CD4-positive, alpha-beta T cell treated with Interleukin-4 for 1 hour (primary cell): ENCODE results near the gene ACTL8.

Source experiments
- DNase-seq, 2 donors: peaks; one replicate each; pipeline ENCODE4 v3.0.0-alpha.2; 2020 to 2022

Gene ACTL8, protein sequence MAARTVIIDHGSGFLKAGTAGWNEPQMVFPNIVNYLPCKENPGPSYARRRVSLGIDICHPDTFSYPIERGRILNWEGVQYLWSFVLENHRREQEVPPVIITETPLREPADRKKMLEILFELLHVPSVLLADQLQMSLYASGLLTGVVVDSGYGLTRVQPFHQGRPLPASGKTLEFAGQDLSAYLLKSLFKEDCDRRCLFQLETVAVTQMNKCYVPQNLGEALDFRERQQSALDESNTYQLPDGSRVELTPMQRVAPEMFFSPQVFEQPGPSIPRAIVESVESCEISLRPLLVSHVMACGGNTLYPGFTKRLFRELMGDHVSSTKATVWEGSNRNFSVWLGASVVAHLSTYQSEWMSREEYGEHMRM

DNA sequence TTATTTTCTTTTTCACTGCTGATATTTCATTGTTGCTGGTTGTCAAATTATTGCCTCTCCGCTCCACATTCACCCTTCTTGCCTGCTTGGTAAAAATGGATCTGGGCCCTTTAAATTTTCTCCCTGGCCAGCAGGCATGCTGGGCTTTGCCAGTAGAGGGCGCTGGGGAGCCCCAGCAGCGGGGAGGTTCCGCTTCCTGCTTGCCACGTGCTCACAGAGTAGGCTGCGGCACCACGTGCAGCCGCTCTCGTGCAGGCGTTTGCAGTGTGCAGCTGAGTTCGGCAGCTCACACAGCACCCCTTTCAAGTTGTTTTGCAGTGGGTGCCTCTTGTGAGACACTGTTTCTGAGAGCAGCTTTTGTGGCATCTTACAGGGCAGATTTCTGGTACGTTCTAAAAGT, at the start of gene ACTL8:
Gene ACTL8, plus strand, starts transcription at position 214 of the 400 bp plus-strand sequence. CDS start 67,676 bp downstream, outside the sequence.
- no peak for DNase-seq

DNA sequence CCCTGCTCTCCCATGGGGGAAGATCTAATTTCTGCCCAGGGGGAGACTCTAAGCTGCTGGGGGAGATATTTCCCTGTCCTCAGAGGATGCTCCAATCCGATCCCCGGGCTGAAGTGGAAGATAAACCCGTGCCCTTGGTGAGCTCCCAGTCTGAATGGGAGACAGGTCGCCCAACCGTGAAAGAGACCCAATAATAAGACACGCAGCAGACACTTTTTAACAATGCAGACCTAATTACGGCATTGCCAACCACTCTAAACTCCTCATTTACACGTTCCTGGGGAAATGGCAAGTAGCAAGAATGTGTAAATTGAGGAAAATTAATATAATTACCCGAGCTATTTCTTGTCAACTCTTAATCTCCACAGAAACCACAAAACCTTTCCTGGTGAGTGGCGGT, 48.7 kb upstream of the ACTL8 start:
- DNase-seq, result no peak

DNA sequence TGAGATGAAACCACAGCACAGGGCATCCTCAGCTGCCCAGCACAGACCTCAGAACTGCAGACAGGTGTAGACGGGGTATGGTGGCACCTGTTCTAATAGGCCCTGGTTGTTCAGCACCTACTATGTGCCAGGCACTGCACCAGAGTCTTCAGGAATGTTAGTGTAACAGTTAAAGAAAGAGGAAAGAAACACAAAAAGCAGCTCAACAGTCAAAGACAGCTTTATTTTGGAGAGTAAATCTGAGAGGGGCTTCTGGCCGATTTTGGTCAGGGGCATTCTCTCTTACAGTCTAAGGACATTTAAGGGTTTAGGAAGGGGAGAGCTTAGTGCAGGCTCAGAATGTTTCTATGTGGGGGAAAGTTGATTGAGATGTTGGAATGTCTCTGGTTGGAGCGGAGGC, 45.2 kb upstream of the ACTL8 start:
- DNase-seq, result no peak

DNA sequence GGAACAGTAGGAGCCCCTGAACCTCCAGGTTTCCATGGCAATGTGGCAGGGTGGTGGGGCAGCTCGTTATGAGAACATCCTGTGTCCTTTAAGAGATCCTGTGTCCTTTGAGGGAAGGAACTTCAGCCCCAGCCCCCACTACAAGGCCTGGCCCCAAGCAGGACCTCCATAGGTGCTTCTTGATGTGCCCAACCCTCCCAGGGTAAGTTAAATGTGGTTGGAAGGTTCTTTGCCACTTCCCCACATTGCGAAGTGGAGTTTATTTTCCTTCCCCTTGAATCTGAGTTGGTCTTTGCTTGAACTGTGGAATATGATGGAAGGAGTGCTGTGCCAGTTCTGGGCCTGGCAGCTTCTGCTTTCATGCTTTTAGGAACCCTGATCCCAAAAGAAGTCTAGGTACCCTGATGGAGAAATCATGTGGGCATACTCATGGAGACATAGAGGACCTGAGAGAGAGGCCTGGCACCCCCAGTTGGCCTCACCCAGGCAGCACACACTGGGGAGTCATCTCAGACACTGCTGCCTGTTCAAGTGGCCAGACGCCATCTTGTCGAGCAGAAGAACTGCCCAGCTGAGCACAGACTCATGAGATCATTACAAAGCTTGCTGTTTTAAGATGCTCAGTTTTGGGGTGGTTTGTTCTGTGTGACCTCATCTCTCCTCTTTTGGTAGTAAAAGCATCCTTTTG, 44.1 kb upstream of the ACTL8 start:
- DNase-seq, result no peak

DNA sequence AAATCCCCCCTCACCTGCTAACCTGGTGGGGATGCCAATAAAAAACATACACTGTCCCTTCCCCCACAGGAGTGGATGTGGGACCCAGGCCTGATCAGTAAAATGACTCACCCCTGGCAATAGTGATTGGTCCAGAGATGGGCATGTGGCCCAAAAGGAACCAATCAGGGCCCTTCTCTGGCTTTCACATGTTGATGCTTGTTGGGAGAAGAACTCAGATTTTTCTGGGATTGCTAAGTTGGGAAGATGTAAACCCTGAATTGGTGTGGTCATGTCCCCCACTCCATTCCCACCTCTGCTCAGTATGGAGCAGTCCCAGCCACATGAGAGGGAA, 43.6 kb upstream of the ACTL8 start:
- no peak for DNase-seq

DNA sequence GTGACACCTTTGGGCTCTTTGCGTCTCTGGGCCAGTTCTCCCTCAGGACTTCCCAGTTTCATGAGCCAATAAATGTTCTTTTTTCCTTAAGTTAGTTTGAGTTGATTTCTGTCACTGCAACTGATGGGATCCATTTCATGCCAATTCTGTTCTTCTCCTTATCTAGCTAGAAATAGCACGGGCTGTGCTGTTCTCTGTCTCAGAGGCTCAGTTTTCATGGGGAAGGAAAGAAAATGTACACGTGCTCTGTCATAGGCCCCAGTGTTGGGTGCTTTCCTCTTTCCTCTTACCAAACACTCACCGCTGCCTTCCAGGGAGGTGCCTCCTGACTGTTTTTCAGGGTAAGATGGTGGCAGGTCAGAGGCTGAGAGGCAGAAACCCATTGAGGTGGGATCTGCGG, 43.2 kb upstream of the ACTL8 start:
- no peak for DNase-seq

DNA sequence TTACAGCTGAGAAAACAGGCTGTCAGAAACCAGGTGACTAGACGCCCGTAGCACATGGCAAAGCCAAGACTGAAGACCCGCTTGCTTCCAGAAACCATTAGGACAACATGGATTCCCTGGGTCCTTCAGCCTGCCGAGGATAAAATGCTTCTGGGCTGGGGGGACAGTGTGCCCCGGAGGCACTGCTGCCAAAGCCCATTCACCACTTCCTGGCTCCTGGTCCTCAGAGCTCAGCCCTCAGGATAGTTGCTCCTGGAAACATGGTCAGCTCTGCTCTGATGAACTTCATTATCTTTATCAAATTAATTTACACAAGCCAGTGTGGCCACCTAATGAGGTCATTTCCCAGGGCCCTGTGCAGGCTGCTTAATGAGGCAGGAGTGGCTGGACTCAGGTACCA, 41.1 kb upstream of the ACTL8 start:
- DNase-seq, result no peak

DNA sequence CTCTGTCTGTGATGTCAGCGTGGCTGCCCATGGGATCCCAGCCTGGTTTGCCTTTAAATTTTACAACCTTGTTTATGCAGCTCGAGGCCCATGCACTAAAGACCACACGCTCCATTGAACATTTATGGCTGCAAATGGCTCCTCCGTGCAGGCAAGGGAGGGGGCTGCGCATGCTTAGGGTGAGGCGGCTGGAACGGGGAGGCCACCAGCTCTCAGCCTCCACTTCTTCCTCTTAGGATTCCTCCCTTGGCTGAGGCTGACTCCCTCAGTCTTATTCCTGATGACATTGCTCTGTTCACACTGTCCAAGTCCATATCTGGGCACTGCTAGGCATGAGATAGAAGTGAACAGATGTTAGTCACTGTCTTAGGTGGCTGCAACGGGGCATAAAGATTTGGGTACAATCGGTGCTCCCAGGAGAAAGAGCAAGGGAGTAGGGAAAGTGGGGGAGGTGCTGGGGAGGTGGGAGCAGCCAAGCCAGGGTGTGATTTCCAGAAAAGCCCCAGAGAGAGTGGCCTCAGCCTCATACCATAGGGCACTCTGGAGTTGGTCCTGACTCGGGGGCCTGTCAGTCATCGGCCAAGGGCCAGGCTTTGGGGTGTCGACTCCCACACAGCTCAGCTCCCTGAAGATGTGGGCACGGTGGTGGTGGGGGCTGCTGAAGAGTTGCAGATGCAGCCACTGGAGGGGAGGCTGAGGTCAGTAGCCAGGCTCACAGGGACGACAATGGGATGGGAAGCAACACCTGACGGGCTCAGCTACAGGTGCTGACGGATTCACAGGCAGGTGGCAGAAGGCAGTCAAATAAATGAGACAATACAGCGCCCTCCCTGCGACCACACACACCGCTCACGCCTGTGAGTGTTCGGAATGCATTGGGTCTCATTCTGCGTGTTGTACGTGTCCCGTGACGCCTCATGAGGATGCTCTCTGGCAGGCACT, 37.3 kb upstream of the ACTL8 start:
- no peak for DNase-seq

DNA sequence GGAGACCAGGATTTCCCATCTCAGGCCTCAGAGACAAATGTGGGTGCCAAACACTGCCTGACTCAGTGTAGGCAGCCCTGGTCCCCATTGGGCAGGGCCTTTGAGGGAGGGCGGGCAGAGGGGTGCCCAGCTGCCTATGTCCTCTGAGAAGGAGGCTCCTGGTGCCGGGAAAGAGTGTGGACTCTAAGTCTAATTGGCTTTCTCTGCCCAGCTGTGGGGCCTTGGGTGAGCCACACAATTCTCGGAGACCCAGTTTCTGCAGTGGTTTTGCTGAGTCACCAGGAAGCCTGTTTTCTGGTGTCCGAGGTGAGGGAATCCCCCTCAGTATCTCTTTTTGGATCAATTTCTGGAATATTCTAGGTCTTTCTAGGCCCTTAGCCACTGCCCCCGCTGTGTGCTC, 35.3 kb upstream of the ACTL8 start:
- no peak for DNase-seq

DNA sequence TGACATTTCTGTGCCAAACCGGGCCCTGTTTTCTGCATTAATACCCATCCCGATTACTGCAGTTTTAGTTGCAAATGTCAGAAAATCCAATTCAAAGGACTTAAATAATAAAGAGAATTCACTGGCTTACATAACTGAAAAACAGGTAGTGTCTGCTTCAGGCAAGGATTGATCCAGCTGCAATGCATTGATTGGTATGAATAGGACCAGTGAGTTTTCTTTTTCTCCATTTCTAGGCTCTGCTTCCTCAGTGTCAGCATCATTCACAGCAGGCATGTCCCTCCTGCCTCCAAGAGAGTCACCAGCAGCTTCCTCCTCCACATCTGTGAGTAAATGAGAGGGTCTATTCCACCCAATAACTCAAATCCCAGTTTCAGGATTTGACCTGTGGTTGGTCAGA, 33.7 kb upstream of the ACTL8 start:
- no peak for DNase-seq

DNA sequence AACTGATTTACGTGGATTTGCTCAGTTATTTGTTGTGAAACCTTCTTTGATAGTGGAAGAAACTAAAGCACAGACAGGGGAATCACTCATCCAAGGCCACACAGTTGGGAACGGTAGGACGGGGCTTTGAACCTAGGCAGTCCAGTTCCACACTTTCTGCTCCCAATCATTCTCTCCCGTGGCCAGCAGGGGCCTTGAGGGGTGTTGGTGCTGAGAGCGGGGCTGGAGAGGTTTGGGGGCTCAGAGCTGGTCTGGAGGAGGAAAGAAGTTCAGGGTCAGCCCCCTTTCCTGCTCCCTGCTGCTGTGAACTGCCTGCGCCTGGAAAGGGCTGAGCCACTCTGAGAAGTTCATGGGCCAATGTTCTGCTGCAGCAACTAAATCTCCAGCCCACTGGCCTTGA, 31.4 kb upstream of the ACTL8 start:
- no peak for DNase-seq

DNA sequence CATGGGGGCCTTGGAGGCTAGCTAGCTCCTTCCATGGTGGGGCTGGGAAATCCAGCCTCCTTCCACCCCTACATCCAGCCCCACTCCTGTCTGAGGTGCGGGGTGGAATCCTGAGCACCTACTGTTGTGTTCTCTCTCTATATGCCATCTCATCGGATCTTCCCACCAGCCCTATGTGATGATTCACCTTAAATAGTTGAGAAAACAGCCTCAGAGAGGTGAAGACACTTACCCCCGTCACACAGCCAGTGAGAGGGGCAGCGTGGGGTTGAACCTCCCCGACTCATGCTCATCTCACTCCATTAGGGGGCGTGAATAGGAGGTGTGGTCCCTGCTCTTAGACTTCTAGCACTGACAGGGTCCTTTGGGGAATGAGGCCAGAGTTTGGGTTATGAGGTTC, 31.0 kb upstream of the ACTL8 start:
- DNase-seq, result no peak

DNA sequence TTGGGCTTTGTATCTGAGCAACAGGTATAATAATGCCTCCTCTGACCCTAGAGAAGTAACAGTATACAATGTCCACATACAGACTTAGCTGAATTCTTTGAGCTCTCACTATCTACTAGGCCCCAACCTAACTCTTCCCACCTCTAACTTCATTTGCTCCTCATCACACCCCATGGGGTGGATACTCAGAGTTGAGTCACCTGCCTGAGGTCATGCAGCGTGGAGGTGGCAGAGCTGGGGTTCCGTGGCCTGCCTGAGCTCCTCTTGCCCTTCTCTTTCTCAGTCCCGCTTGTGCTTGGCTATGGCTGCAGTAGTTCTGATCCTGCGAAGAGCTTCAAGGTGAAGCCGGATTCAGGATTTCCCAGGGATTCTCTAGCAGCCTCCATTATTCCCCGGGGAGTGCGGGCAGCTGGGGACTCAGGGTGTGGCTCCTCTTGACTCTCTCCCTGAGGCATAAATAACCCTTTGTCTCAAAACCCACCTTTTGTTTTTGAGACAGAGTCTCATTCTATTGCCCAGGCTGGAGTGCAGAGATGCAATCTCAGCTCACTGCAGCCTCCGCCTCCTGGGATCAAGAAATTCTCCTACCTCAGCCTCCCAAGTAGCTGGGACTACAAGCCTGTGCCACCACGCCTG, 29.9 kb upstream of the ACTL8 start:
- DNase-seq, result no peak

DNA sequence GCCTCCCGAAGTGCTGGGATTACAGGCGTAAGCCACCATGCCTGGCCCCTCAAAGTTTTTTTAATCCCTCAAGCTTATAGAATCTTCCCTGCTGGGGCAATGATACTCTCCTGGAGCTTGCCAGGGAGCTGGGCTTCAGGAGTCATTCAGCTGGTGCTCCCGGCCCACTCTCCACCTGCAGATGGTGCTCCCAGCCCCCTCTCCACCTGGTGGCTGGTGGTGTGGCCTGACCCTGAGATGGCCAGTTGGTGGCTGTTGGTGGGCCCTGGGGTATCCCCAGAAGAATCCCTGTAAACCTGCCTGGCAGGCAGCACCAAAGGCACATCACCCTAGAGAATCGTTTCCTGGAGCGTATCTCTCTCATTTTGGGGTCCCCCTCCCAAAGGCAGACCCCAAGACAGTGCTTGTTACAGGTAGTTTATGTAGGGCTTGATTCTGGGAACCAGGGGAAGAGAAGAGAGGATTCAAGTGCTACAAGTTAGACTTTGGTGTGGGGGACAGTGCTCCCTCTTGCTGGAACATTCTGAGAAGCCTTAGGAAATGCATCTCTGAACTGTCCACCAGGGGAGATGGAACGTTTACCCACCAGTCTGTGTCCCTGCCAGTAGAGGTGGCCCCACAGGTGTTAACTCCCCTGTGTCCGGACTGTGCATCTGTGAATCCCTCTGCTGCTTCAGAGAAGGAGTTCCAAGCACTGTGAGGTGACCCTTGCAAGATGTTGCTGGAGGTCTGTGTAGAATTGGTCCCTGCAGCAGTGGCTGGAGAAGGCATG, 29.1 kb upstream of the ACTL8 start:
- no peak for DNase-seq

DNA sequence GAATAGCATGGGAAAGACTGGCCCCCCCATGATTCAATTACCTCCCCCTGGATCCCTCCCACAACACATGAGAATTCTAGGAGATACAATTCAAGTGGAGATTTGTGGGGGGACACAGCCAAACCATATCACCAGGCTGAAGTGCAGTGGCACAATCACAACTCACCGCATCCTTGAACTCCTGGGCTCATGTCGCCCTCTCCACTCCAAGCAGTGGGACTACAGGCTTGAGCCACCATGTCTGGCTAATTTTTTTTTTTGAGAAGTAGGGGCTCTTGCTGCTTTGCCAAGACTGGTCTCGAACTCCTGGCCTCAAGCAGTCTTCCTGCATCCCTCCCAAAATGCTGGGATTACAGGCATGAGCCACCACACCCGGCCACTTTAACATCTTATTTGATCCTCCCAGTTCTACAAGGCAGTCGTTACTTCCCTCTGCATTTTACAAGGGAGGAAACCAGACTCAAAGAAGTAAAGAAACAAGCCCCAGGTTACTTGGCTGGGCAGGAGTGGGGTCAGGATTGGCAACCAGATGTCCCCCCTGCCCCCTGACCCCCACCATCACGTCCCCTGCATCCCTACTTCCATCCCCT, 26.9 kb upstream of the ACTL8 start:
- no peak for DNase-seq

DNA sequence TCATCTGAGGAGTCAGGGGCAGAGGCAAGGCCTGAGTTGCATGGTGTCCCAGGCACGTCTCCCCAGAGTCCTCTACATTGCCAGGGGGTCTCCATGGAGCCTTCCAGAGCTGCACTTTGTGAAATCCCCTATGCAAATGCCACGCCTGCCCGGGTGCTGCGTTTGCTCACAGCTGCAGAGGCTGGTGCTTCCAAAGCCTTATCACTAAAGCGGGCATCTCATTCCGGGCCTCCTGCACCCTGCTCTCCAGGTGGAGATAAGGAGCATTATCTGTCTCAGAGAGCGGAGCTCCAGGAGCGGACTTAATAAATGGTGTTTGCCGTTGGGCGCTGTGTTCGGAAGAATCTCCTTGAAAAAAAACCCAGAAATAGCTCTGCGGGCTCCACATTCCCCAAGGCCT, 25.9 kb upstream of the ACTL8 start:
- no peak for DNase-seq

DNA sequence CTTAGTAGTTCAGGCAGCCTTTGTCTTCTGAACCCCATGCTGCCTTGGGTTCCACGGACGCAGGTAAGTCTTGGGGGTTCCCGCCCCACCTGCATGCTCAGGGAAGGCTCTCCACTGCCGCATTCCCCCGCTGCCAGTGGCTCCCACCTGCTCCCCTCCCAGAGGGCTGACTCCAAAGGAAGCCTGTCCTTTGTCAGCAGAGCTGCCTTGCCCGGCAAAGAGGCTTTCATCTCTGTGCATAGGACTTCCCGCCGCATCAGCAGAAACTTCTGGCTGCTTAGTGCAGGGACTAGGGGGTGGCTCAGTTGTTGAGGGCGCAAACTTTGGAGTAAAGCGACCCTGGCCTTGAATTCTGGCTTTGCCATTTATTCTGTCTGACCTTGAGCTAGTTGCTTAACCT, 25.2 kb upstream of the ACTL8 start:
- DNase-seq, result no peak

DNA sequence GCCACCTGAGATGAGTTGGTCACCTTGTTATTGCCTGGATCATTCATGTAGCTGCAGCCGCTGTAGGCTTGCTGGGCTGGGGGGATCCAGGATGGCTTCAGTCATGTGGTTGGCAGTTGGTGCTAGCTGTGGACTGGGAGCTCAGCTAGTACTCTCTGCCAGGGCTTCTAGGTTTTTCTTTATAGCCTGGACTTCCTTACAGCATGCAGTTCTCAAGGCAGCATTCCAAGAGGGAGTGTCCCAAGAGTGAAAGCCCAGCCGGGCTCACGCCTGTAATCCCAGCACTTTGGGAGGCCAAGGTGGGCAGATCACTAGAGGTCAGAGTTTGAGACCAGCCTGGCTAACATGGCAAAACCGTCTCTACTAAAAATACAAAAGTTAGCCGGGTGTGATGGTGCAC, 23.7 kb upstream of the ACTL8 start:
- no peak for DNase-seq

DNA sequence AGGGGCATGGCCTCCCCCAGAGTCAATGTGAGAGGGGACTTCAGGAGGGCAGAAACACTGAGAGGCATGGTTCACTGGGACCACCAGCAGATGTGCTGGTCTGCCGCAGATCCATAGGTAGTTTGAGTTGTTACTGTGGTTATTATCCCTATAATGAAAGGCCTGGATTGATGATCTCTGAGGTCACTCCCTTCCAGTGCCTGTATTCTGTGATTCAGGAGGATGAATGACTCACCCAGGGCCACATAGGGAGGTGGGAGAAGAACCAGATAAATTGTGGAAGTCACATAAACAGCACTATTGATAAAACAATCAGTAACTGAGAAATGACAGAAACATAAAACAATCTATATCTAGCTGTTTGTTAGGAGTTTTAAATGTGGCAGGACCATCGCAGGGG, 22.7 kb upstream of the ACTL8 start:
- DNase-seq, result no peak

DNA sequence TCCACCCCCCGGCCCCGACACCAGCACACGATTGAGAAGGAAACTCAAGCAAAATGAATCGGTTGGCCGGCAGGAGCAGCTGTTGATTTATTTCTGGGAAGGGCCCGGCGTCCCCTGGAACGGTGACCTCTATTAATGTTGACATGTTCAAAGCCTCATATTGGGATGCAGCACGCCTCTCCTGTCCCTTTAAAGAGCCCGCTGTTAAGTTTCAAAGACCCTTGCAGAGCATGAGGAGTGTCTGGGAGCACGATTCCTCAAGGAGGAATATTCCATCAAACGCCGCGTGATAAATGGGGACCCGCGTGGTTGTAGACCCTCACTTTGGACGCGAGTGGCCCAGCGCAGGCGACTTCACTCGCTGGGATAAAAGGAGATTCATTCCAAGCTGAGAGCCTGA, 21.5 kb upstream of the ACTL8 start:
- no peak for DNase-seq

DNA sequence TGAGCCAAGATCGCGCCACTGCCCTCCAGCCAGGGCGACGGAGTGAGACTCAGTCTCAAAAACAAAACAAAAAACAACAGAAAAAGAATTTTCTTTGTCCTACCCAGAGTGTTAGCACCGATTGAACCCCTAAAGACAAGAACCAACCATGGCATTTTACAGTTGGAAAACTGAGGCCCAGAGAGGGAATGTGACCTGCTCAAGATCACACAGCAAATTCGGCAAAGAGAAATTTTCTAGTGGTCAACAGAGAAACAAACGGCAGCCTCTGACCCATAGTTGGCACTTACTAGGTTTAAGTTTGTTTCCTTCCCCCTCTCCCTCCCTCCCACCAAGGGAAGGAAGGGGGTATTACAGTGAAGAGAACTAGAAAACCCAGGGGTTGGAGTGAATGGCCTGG, 20.5 kb upstream of the ACTL8 start:
- no peak for DNase-seq

DNA sequence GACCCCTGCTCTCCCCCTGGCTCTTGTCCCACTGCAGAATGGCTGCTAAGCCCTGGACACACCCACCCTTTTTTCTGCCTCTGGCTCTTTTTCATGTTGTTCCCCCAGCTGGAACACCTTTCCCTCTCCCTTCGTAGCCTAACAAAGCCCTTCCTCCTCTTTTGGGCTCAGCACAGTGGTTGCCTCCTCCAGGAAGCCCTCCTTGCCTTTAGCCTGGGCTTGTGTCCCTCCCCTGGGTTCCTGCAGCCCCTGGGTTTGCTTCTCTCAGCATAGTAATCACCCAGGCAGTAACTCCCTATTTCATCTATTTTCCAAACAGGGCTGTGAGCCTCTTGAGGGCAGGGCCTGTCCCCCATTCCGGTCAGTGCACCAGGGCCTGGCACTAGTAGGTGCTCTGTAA, 19.8 kb upstream of the ACTL8 start:
- no peak for DNase-seq
